ENCODE measurements around the gene ZNF282. TPM values are rescaled to one million over a fixed set of nuclear protein-coding genes. Genes with fewer than 3 reads are reported as not detected.

ZNF282 gene
- total and polyA plus RNA-seq, 11 donors, result 6.6 to 21.4 (median 12.7) TPM

- no peak for ATAC-seq
- intact Hi-C loops (cut with DNase I), result loop anchor here in 1 of 10 donors (2.0 kb wide), 1 partner anchor 41 kb away; no protein-coding TSS in a partner anchor
- WGBS, 4 donors, result 79 to 86% (median 83%) methylated on average over 3 of the region's 3 CpGs
These were observed 42.7 kb downstream of the ZNF282 start for GRCh38 chr7:149238051-149238450.

GRCh38 chr7:149239345-149240143 is 44.2 kb downstream of the ZNF282 start, which contains the start of gene ZNF212:
Gene ZNF212 (plus strand): TSS chr7:149239651. CDS start chr7:149239779, 128 bp downstream.
- Histone ChIP-seq H3K27me3 (no peaks in the 10 kb centered on the region), H3K9me3 (peaks cover 0 to 11% (median 2%) of the 10 kb centered on the region in 12 donors), H3K4me3 (peak within 1 kb of the TSS; percentile 69 to 99 (median 89)), H3K36me3 (no peaks in the 10 kb centered on the region), H3K27ac (peak within 1 kb of the TSS in 10 of 12 donors; percentile 20 to 83 (median 74)), H3K4me1 (peaks cover 3 to 24% (median 15%) of the 10 kb centered on the region in 12 donors)
- intact Hi-C loops (cut with DNase I), result loop anchor here in 1 of 10 donors (1.0 to 2.0 kb wide), 2 partner anchors 22 to 43 kb away; no protein-coding TSS in a partner anchor
- peak; percentile 98 to 100 (median 100) for ATAC-seq
- peak; percentile 89 to 94 (median 92) for DNase-seq
- TF ChIP-seq CTCF (IDR thresholded peaks at IDR 0.05) (peak; percentile 70 to 96 (median 88)), POLR2A (IDR thresholded peaks at IDR 0.05) (peak in 1 of 2 donors; percentile 48)
- WGBS, 4 donors, result 0 to 1% (median 0%) methylated on average over 29 to 64 of the region's 64 CpGs

More at GRCh38 chr7:149238051-149238450, 42.7 kb downstream of the ZNF282 start:
- no peak for DNase-seq
- Histone ChIP-seq H3K4me1 (peaks cover 3 to 24% (median 15%) of the 10 kb centered on the region in 12 donors), H3K9me3 (peaks cover 0 to 8% (median 2%) of the 10 kb centered on the region in 12 donors), H3K36me3 (no peaks in the 10 kb centered on the region), H3K27ac (no peak overlapping the region), H3K27me3 (no peaks in the 10 kb centered on the region), H3K4me3 (no peak overlapping the region)
- TF ChIP-seq POLR2A (IDR thresholded peaks at IDR 0.05) (no peak), CTCF (IDR thresholded peaks at IDR 0.05) (no peak)

GRCh38 chr7:149240637-149241036 is 45.3 kb downstream of the ZNF282 start:
- no peak for DNase-seq
- Histone ChIP-seq H3K4me3 (peak overlapping the region in 11 of 12 donors; percentile 69 to 99 (median 90)), H3K9me3 (peaks cover 0 to 11% (median 2%) of the 10 kb centered on the region in 12 donors), H3K27me3 (no peaks in the 10 kb centered on the region), H3K36me3 (no peaks in the 10 kb centered on the region), H3K4me1 (peaks cover 3 to 26% (median 15%) of the 10 kb centered on the region in 12 donors), H3K27ac (peak overlapping the region in 1 of 12 donors; percentile 75)
- ATAC-seq, result no peak
- TF ChIP-seq POLR2A (IDR thresholded peaks at IDR 0.05) (no peak), CTCF (IDR thresholded peaks at IDR 0.05) (no peak)
- WGBS, 4 donors, result 74 to 82% (median 80%) methylated on average over 5 of the region's 5 CpGs
- intact Hi-C loops (cut with DNase I), result loop anchor here in 1 of 10 donors (1.0 kb wide), 1 partner anchor 21 kb away; no protein-coding TSS in a partner anchor

GRCh38 chr7:149241696-149242095 is 46.4 kb downstream of the ZNF282 start:
- intact Hi-C loops (cut with DNase I), result no loop called here

More at GRCh38 chr7:149241696-149242095, 46.4 kb downstream of the ZNF282 start:
- WGBS, 4 donors, result 96 to 98% (median 97%) methylated on average over 5 of the region's 5 CpGs
- Histone ChIP-seq H3K27ac (no peak overlapping the region), H3K4me3 (peak overlapping the region in 1 of 12 donors; percentile 95), H3K9me3 (peaks cover 0 to 11% (median 2%) of the 10 kb centered on the region in 12 donors), H3K36me3 (no peaks in the 10 kb centered on the region), H3K27me3 (no peaks in the 10 kb centered on the region), H3K4me1 (peaks cover 3 to 26% (median 15%) of the 10 kb centered on the region in 12 donors)
- ATAC-seq (no peak), DNase-seq (no peak)
- TF ChIP-seq CTCF (IDR thresholded peaks at IDR 0.05) (no peak), POLR2A (IDR thresholded peaks at IDR 0.05) (no peak)
